AG08396 (cell line): Measurements from ENCODE around the gene RHBDD1.

Experiments used
- DNase-seq: peaks from one replicate; pipeline ENCODE4 v3.0.0; 2012; ENCODE audit warnings: low spot score, mixed read lengths

Gene RHBDD1

DNA sequence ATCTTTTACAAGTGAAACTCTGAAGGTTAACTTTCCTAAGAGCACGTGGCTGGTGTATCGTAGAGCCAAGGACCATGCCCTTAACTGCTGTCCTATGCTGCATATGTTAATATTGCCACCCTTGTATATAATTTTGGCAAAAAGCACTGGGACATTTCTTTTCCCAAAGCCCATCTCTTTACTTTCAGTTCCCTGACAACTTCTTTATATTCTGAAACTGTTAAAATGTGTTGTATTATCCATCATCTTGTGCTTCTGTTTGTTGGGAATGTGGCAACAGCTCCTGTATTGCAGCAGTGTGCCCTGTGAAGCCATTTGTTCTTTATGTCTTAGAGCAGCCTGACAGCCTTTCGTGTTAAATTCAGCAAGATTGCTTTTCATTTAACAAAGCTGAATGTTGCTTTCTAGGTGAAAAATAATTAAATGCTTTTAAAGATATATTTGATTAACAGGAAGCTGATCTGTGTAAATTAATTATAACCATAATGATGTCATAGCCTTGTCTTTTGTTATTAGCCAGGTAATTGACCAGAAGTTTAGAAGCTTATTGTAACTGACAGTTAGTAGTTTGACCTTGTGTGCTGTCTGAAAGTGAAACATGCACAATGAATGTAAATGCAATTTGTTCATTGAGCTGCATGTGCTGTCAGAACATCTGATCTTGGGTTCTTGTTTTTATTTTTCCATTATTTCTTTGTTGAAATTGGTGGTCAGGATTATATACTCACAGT, 9.7 kb downstream of the RHBDD1 start:
- no peak for DNase-seq

DNA sequence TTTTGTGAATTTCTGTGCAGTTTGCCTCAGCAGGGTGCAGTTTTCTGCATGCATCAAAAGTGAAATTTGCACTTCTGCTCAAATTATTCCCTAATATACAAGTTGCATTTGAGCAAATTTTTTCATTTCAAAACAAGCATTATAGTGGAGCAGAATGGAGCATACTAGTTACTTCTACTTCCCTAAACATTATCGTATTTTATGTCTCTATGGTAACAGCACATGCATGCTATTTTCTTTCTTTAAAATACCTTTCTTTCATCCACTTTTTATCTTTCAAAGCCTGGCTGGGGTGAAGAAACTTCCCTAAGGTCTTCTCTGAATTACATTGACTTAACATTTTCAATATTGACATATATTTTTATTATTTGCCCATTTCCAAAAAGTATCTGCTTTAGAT, 11.2 kb downstream of the RHBDD1 start:
- no peak for DNase-seq

DNA sequence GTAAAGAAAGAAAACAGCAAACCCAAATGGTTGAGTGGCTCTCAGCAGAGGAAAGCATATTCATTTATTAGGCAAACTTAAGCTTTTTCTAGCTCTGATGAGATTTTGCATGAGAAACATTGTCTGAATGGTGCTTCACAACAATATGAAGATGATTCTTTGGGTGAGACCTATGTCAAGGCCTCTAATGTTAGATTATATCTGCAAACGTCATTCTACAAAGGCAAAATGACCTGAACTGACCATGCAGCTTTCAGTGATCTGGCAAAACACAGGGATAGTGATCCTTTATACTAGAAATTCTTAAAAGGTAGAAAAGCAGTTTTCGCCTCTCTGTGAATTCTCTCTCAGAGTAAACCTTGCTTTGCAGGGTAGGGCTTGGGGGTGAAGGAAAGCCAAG, 11.7 kb downstream of the RHBDD1 start:
- DNase-seq, result no peak

DNA sequence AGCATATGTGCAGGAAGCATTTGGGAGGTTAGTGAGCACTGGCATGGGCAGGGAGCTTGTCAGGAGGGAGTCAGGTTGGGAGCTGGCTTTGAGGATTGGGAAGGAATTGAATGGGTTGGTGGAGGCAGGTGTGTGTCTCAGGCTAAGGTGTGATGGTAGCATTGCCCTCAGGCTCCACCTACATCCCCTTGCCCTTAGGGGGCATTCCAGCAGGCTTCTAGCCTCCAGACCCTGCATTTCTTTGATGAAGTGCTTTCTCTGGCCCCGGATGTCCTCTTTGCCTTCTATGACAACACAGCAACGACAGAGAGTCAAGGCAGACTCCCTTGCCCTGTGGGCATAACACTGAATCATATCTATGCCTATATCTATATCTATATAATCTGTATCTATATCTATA, 13.5 kb downstream of the RHBDD1 start:
- no peak for DNase-seq

DNA sequence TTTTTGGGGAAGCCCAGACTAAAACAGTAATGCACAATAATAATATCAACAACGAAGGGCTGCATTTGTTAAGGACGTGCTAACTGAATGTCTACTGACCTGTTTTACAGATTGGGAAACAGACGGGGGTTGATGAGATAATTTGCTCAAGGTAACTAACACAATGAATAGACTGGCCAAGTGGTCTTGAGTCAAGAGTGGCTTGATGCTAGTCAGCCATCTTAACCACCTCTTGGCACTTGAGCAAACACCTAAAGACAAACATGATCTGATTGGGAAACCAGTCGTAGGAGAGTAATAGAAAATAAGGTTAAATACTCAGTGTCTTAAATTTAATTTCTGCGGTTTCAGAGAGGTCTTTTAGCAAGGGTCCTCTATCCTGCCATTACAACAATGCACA, 14.2 kb downstream of the RHBDD1 start:
- no peak for DNase-seq

DNA sequence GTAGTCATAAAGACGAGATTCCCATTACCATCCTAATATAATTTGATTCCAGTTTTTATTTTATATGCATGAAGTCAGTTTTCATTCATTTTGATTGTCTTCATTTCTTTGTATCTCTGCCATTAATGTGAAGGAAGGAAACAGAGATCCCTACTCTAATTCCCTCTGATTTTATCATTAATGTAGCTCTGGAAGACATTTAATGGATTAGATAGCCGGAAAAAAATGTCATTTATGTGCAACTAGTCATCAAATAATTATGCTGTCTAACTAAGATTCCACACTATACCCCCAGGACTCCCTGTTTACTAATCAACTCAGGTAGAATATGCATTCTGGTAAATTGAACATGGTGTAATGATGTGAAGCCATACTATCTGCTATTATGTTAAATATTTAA, 19.9 kb downstream of the RHBDD1 start:
- no peak for DNase-seq

DNA sequence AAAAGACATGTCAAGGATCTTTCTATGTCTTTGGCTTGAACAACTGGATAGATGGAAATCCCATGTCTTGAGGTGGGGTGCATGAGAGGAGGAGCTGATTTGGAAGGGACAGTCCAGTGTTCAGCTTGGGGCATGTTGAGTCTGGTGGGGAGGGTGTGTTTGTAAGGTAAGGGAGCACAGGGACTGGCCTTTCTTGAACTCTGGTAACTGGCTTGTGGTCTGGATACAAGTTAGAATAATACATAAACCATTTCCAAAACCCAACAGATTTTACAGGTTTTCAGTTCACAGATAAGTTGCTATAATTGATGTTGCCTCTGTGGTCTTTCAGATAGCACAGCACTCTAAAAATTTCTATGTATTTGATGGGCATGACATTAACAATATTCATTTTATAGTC, 24.2 kb downstream of the RHBDD1 start:
- no peak for DNase-seq

DNA sequence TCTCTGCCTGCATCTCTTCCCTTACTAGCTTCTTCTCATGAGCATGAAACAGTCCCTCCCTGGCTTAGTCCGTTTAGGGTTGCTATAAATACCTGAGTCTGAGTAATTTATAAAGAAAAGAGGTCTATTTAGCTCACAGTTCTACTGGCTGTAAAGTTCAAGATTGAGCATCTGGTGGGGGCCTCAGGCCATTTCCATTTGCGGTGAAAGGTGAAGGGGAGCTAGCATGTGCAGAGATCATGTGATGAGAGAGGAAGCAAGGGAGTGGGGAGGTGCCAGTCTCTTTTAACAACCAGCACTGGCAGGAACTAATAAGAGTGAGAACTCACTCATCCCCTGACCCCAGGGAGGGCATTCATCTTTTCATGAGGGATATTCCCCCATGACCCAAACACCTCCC, 26.8 kb downstream of the RHBDD1 start:
- no peak for DNase-seq

DNA sequence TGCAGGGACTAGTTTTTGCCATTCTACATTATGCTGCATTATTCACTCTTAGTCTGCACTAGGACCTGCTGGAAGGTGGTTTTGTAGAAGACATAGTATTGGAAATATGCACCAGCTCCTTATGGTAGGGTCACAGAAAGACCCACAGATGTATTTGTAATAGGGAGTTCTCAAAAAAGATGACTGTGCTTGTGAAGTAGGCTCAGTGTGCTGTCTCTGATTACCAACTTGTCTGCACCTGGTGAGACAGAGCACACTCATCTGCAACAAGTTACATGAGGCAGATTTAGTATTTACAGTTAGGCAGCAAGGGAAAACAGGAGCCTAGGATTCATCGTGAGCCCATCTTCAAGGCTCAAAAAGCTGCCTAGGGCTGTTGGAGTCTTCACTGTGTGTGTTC, 29.4 kb downstream of the RHBDD1 start:
- DNase-seq, result no peak

DNA sequence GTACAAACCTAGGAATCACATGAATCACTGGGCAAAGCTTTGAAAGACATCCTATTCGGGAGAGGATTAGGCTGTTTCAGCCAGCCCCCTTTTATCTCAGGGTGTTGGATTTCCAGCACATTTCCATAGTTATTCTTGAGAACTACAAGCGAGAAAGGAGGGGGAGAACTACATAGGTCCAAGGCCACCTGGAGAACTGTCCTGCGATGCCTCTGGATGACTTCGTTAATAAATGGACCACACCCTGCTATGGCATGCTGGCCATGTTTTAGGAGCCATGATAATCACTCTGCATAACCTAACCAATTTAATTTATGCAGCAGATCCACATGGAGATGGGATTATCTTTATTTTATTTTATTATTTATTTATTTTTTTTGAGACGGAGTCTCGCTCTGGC, 29.9 kb downstream of the RHBDD1 start:
- no peak for DNase-seq

DNA sequence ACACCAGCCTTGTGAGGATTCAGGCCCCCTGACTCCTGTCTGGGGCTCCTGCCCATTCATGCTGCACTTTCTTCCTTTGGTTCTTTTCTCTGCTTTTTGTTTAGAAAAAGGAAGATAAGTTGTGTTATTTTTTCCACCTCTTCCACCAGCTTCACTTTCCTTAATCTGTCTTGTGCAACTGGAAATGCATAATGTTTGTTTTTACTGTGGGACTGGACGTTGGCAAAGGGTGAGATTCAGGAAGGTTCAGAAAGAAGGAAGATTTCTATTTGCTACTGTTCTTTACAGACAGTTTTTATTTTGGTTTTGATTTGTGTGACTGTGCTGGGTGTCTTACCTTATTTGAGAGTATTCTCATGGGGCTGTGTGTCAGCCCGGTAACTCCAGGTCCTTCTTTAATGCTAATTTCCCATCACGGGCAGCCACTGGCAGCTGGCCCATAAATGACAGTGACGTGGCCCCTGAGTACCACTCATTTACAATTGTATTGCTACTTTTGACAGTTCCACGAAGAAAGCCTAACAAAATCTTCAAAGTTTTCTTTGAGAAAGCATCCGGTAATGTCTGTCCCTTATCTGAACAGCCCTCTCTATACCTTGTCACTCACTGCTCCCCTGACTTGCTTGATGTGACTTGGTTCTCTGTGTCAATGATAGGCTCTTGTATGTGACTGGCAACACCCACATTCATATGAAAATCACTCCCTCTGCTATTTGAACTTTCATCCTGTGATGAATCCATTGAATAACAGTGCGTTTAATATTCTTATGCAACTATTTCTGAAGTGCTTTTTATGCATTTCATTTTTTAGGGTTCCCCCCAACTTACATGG, 32.7 kb downstream of the RHBDD1 start:
- DNase-seq, result no peak

DNA sequence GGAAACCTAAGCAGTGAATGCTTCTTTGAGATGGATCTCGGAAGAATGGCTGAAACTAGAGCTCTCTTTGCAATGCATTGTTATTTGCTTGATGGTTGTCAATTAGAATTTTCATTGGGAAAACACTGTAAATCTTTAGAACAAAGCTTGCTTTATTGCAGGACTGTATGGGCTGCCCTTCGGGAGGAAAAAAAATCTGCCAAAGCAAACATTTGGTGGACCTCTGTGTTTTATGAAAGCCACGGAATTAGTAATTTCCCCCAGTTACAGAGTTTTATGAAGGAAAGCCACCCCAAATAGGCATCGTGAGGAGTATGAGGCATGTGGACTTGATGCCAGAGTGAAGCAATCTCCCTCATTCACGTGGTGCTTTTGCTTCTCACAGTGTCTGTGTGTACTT, 33.5 kb downstream of the RHBDD1 start:
- DNase-seq, result no peak

DNA sequence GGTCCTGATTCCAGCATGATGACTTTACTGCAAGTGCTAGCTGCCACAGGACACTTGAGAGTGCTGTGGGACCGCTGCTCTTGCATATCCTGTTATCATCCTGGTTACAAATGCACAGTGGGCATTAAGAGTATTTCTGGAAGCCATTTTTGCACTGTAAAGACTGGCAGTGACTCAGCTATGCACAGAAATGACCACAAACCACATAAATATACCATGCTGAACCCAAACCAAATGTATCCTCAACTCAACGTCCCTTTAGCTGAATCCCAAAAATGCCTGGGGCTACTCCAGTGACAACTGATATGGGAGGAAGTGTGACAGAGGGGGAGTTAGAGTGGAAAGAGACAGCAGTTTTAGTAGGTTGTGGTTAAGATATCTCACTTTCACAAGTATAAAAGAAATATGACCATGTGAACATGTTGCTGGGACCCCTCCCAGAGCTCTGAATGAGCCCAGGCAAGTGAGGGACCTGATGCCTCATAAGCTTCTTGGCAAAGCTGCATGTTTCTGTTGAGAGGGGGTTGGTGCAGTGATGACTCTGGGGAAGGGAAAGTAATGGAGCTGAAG, 37.3 kb downstream of the RHBDD1 start:
- DNase-seq, result no peak

DNA sequence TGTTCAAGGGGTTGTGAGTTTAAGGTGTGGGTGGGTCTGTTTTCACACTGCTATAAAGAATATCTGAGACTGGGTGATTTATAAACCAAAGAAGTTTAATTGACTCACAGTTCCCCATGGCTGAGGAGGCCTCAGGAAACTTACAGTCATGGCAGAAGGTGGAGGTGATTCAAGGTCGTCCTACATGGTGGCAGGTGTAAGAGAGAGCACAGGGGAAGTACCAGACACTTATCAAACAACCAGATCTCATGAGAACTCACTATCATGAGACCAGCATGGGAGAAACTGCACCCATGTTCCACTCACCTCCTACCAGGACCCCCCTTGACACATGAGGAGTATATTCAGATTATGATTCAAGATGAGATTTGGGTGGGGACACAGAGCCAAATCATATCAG, 38.0 kb downstream of the RHBDD1 start:
- no peak for DNase-seq

DNA sequence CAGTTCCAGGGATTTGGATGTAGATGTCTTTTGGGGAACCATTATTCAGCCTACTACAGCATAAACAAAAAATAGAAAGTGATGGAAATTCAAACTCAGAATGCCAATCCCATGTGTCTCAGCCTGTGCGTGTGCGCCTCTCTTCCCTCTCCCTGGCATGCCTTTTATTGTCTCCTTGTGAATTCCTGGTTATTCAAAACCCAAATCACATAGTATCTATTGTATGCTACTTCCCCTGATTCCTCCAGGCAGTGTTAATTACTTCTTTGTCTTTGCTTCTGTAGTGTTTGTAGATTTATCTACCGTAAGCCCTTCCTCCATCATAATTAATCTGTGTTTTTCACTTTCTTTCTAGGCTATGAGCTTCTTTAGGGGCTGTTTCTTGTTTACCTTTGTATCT, 38.9 kb downstream of the RHBDD1 start:
- no peak for DNase-seq

DNA sequence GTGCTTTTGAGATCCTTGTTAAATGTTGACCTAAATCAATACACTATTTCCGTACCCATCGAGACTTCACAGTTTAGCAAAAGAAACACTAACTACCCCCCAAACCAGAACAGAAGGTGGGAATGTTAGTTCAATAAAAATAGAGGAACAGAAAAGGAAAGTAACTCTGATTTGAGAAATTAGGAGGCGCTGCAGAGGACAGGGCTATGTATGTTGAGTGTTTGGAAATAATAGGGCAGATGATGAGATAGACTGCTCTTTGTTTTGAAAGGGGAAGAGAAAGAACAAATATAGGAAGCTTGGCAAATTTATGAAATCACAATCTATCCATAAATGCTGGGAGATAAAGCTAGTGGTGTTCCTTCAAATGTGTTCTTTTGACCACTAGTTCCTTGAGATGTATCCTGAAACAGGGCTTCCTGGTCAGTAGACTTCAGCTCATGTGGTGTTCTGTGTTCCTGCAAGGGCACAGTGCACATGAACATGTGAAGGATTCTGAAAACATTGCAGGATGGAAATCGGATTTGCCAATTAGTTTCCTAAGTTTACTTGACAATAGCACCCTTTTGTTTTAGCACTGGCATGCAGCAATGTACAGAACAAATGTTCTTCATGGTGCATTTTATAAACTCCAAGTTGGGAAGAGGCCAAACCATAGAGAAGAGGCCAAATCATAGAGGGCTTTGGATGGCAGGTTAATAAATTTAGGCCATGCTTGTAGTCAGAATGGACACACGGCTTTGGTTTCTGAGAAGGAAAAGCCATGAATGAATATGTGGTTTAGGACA, 39.8 kb downstream of the RHBDD1 start:
- no peak for DNase-seq

DNA sequence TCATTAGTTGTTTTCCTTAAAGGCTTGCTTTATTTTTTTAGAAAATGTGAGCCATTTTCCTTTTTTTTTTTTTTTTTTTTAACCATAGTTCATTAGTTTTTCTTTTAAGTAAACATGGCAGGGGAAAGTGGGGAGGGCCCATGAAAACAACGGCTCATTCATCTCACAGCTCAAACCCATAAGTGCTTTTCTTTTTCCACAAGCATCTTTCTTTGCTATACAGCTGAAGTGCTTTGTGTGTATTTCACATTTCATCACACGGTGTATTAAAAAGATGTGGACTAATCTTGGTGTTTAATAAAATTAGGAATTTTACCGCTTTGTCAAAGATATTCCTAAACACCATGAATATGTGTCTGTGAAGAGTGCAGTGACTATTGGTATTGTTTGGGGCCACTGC, 41.6 kb downstream of the RHBDD1 start:
- DNase-seq, result no peak

DNA sequence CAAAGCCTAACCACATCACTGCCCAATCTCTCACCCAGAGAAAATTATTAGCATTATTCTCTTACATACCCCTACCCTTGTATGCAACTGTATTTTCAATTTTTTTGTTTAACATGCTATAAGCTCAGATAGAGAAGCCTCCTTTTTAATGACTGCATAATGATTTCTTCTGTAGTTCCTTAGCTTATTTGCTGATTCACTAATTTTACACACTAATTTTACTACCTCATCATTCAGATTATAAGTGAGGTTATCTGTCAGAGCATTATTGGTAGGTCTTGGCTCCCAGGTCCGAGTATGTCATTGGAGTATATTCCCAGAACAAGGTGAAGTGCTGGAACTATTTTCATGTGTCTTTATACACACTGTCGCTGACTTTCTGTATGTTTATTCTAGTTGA, 45.4 kb downstream of the RHBDD1 start:
- no peak for DNase-seq

DNA sequence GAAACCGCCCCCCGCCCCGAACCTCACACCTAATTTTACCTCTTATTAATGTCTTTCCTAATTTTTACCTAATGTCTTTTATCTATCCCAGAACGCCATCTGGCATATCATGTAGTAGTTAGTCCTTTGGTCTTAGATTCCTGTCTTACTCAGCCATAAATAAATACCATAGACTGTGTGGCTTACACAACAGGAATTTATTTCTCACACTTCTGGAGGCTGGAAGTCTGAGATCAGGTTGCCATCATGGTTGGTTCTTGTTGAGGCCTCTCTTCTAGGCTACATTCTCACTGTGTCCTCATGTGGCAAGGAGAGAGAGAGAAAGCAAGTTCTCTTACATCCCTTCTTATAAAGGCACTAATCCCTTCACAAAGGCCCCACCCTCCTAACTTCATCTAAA, 46.8 kb downstream of the RHBDD1 start:
- DNase-seq, result no peak

DNA sequence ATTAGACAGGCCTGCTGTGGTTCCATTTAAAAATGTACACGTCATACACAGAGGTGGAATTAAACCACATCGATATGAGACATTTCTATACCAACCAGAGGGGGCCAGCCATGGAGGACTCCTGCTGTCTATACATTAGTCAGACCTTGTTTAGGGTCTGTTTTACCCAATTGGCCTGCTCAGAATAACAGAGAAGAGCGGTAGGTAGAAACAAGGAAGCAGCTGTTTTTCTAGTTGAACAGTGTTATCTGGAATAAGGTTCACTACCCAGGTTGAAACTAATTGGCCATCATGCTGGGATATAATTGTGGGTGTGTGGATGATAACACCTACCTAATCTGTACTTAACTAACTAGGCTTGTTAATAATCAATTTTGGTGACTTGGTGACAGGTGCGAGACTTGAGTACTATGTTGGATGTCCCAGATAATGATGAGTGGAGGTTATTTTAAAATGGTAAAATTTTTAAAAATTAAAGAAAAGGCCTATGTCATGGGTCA, 47.5 kb downstream of the RHBDD1 start:
- DNase-seq, result no peak

DNA sequence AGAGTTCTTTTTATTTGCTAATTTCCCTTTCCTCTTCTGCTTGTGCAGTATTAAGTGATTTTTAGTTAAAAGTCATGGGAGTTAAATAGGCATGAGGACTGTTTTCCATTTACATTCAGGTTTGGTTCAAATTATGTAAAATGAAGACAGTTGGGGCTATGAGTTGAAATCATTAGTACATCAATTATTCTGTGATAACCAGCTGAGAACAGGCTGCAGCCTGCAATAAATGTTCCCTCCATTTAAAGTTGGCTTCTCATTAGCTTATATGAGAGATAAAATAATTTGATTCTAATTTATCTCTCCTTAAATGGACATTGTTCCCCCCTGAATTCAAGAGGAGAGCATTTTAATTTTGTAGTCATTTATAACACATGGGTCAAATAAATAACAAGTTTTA, 48.3 kb downstream of the RHBDD1 start:
- no peak for DNase-seq

DNA sequence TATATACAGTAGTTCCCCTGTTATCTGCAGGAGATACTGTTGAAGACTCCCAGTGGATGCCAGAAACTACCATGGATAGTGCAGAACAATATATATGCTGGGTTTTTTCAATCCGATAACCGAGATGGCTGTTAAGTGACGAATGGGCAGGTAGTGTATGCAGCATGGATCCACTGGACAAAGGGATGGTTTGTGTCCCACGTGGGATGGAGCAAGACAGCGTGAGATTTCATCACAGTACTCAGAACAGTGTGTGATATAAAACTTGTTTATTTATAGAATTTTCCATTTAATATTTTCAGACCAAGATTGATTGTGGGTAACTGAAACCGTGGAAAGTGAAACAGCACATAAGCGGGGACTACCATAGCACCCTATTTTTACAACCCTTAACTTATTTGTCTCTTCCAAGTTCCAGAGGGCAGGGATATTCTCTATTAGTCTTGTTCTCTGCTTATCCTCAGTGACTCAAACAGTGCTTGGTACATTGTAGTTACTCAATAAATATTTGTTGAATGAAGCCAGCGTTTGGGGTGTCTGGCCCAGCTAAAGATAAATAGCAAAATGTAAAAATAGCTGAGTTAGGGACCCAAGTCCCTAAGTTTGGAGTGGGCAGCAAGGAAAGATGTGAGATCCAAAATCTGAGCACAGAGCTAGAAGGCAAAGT, 50.0 kb downstream of the RHBDD1 start:
- no peak for DNase-seq
